HG03066 (cell line): ENCODE data around the gene KCNH8.

Experiments
- ATAC-seq: cut with Tn5 transposase; IDR thresholded peaks from one replicate; pipeline ENCODE4 v1.9.1; 2021; ENCODE audit warnings: low read depth; ENCODE audit not compliant: unreplicated experiment

KCNH8 gene

GRCh38 chr3:19248143-19248542 is 99.8 kb downstream of the KCNH8 start:
- ATAC-seq, result no peak

- ATAC-seq, result no peak
Measured at GRCh38 chr3:19248767-19249166, 100.5 kb downstream of the KCNH8 start.

DNA sequence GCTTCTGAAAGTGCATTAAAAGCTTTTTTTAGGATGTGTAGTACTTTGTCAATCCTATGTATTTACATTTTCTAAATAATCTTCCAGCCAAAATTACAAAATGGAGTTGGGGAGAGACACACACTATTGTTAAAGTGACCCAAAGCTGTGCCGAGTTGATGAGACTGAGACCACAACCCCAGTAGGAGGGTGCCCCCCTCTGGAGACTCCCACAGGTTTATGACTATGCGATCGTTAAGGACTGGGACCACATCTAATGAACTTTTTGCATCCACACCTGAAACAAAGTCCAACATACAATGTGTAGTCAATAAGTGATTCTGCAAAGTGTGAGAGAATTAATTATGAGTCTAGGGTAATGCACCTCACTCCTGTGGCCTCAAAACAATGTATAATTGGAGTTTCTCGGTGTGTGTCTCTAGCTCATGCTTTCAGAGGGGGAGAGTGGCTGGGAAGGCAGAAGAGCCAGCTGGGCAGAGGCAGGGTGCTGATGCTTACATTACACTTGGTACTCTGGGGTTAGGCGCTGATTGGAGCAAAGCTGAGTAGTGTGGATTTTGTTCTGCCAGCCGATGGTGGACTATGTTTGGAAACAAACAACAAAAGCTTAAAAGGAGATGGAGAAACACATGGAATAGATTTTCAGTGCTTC is 102.8 kb downstream of the KCNH8 start:
- ATAC-seq, result no peak

DNA sequence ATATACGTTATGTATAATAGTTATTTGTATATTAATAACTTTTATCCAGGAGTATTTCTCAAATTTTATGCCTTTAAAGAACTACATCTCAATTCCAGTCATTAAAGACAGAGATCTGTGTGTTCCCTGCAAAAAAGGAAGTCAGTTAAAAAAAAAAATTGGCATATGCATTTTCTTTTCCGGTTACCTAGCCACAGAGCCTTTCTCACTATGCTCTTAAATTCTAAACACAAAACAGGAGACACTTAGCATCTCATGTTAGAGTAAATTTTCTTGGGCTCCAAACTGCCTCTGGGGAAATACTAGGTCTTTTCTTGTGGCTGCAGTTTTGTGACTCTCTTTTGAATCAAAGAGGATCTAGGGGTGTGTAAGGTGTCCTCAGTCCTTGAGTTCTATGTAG is 105.9 kb downstream of the KCNH8 start:
- no peak for ATAC-seq

GRCh38 chr3:19254784-19255338 is 106.6 kb downstream of the KCNH8 start:
- ATAC-seq, result no peak

DNA sequence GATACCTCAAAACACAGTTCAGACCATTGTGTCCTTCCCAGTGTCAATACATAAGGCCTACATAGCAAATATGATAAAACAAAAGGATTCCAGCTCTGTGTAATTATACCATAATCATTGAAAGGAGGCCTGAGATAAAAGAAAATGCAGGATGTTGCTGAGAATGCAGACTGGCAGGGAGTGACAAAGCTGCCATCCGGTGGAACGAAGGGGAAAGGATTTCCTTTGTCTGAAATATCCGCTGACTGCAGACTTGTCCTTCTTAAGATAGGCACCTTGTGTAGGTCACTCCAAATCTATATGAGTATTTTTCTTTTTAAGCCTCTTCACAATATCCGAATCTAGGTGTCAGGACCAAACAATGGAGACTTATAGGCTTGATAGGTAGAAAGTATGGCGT is 108.0 kb downstream of the KCNH8 start:
- ATAC-seq, result no peak

GRCh38 chr3:19263606-19264005 is 115.3 kb downstream of the KCNH8 start:
- ATAC-seq, result no peak

- no peak for ATAC-seq
Measured at GRCh38 chr3:19264424-19264823, 116.1 kb downstream of the KCNH8 start.

DNA sequence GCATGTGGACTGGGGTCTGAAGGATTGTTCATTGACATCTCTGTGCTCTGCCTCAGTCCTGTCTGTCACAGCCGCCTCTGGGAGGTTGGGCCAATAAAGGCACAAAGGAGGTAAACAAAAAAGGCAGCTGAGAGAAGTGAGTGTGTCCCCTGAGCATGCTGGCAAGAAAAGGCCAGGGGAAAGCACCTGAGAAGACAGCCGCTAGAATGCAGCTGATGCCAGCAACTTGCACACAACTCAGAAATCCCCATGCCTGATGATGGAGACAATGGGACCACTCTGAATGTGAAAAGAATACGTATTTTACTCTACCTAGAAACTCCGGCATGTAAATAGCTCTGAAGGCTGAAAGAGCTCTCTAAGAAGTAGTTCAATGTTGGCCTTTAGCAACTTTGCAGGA is 118.7 kb downstream of the KCNH8 start:
- ATAC-seq, result no peak

GRCh38 chr3:19270481-19270880 is 122.2 kb downstream of the KCNH8 start:
- ATAC-seq, result no peak

- ATAC-seq, result no peak
Measured at GRCh38 chr3:19272296-19272695, 124.0 kb downstream of the KCNH8 start.

GRCh38 chr3:19273091-19273490 is 124.8 kb downstream of the KCNH8 start:
- no peak for ATAC-seq

DNA sequence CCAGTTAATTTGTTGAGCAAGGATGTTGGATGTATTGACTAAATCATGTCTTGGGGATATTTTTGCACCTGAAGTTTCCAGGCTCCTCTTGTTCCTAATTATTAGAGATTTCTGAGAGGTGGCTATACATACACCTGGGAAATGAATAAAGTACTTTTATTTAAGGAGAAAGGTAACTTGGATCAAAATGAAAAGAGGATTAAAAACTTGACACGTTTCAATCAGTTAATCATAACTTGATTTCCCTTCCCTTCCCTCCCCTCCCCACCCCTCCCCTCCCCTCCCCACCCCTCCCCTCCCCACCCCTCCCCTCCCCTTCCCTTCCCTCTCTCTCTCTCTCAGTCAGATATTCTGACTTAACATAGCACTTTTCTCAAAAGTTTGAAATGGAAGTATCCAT is 126.3 kb downstream of the KCNH8 start:
- ATAC-seq, result no peak

- no peak for ATAC-seq
Measured at GRCh38 chr3:19284974-19285373, 136.7 kb downstream of the KCNH8 start.

- no peak for ATAC-seq
Measured at GRCh38 chr3:19293295-19293694, 145.0 kb downstream of the KCNH8 start.

DNA sequence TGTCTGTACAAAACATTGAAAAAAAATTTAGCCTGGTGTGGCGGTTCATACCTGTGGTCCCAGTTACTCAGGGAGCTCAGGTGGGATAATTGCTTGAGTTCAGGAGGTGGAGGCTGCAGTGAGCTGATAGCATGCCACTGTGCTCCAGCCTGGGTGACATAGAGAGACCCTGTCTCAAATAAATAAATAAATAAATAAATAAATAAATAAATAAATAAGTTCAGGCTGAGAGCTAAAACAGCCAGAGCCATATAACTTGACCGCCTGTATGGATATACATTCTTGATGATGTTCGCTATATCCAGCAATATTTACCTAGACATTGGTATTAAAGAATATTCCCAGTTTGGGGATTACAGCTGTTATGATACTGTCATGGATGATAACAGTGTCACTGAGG is 146.9 kb downstream of the KCNH8 start:
- no peak for ATAC-seq

GRCh38 chr3:19331931-19332330 is 183.6 kb downstream of the KCNH8 start:
- ATAC-seq, result no peak

DNA sequence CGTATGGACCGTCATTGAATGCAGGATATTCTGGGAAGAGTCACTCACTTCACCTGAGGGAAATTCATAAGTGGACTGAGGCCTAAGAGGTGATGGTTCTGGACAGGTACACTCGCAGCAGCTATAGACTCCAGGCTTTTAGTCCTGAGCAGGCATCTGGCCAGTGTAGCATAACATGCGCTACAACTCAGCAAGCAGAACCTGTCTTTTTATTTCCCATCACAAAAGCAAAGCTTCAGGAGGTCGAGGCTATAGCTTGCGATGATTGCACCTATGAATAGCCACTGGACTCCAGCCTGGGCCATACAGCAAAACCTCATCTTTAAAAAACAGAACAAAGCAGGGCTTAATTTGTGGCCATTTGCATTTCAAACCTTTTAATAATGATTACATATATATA is 185.8 kb downstream of the KCNH8 start:
- no peak for ATAC-seq

- no peak for ATAC-seq
Measured at GRCh38 chr3:19338769-19339168, 190.5 kb downstream of the KCNH8 start.

DNA sequence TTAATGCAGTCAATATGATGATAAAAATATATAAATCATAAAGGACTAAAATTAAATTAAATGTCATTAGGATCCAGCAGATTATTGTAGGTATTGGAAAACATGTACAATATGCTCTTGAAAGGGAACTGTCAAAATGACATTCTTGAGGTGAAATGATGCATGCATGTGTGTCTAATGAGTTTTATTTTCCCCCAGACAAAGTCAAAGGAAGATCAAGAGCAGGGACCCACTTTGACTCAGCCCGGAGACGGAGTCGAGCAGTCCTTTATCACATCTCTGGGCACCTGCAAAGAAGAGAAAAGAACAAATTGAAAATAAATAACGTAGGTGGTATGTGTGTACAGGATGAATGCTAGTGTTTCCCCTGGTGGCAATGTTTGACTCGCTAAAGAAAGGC is 194.1 kb downstream of the KCNH8 start:
- no peak for ATAC-seq

DNA sequence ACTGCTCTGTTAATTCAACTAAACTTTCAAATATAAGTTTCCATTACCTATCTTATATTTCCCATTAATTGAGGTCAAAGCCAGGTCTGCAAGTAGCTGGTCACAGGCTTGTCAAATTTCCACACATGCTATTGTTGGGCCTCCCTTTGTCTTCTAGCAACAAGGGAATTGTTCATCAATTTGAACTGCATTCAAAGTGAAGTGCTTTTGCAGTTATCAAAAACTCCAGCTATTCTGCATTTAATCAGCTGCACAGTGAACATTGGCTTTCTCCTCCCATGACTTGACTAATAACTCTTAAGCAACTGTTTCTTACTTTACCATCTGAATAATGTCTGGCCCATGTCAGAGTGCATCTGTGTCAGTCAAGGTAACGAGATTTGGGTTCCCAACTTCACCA is 198.4 kb downstream of the KCNH8 start:
- ATAC-seq, result no peak

DNA sequence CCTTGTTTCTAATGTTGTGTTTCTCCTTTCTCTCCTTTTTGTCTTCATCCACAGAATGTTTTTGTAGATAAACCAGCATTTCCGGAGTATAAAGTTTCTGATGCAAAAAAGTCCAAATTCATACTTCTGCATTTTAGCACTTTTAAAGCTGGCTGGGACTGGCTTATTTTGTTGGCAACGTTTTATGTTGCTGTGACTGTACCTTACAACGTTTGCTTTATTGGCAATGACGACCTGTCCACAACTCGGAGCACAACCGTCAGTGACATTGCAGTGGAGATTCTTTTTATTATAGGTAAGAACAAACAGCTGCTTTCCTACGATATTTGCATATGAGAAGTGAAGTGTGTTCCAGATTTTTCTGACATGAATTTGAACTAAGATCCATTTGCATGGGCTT is 199.4 kb downstream of the KCNH8 start:
- ATAC-seq, result no peak

DNA sequence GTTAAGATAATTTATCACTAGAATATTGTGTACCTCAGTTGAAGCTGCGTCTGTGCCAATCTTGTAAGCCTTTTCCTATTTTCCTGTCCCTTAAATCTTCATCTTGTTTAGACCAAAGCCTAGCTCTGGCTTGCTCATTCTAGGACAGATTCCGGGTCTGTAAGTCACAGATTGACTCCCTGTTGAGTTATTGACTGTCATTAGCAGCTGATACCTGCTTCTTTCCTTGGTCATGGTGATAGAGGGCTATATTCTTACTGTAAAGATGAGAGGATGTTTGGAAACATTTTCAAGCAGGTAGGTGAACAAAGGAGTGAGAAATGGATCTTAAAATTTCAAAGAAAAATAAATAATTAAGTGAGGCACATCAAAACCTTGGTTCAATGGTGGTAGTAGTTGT is 200.2 kb downstream of the KCNH8 start:
- ATAC-seq, result peak; percentile 12
